ENCODE measurements around the gene GREB1. TPM values are rescaled to one million over a fixed set of nuclear protein-coding genes. Genes with fewer than 3 reads are reported as not detected.

GREB1 gene
- total RNA-seq, 1 donor from 2014 or later: 0.23 TPM

DNA sequence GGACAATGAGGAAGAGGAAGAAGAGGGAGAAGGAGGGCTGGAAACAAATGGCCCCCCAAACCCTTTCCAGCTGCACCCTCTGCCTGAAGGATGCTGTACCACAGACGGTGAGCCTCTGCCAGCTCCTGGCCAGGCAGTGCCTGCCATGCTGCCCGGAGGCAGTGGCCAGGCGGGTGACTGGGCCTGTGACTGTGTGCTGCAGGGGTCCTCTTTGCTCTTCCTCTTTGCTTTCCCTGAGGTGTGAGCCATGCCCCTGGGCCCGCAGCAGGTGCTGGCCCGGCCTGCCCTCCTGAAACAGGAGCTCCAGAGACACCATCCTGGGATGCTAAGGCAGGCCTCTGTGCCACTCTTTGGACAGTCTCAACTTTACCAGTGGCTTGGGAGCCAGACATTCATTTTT, 28.6 kb downstream of the GREB1 start:
- Mint-ChIP-seq H3K36me3 (ENCODE audit: low read depth) (no peaks in the 10 kb centered on the region), H3K9me3 (no peaks in the 10 kb centered on the region), H3K27me3 (ENCODE audit: low read depth) (peaks cover 6% of the 10 kb centered on the region)

GRCh38 chr2:11563784-11564666, 30.2 kb downstream of the GREB1 start:
- no peaks in the 10 kb centered on the region for H3K36me3 Mint-ChIP-seq (ENCODE audit: low read depth)
- DNase-seq (ENCODE audit: low spot score): no peak
- intact Hi-C loops (cut with micrococcal nuclease): no loop called here
- no peak overlapping the region for H3K27ac Mint-ChIP-seq
- H3K4me1 Mint-ChIP-seq (ENCODE audit: low read depth): no peaks in the 10 kb centered on the region
- no peaks in the 10 kb centered on the region for H3K9me3 Mint-ChIP-seq
- H3K27me3 Mint-ChIP-seq (ENCODE audit: low read depth): no peaks in the 10 kb centered on the region
- H3K4me3 Mint-ChIP-seq (ENCODE audit: low read depth): no peak overlapping the region

More for the DNA sequence above, 28.6 kb downstream of the GREB1 start:
- DNase-seq (ENCODE audit: low spot score): no peak
- Mint-ChIP-seq H3K4me3 (ENCODE audit: low read depth) (no peak overlapping the region), H3K4me1 (ENCODE audit: low read depth) (no peaks in the 10 kb centered on the region), H3K27ac (no peak overlapping the region)
- intact Hi-C loops (cut with micrococcal nuclease): no loop called here

GRCh38 chr2:11564816-11565567, 31.1 kb downstream of the GREB1 start:
- intact Hi-C loops (cut with micrococcal nuclease): no loop called here
- no peaks in the 10 kb centered on the region for H3K9me3 Mint-ChIP-seq
- no peak for DNase-seq (ENCODE audit: low spot score)
- no peak overlapping the region for H3K27ac Mint-ChIP-seq
- H3K4me3 Mint-ChIP-seq (ENCODE audit: low read depth): no peak overlapping the region
- H3K27me3 Mint-ChIP-seq (ENCODE audit: low read depth): no peaks in the 10 kb centered on the region
- H3K36me3 Mint-ChIP-seq (ENCODE audit: low read depth): no peaks in the 10 kb centered on the region
- no peaks in the 10 kb centered on the region for H3K4me1 Mint-ChIP-seq (ENCODE audit: low read depth)

- Mint-ChIP-seq H3K4me1 (ENCODE audit: low read depth) (no peaks in the 10 kb centered on the region), H3K27ac (no peak overlapping the region), H3K9me3 (no peaks in the 10 kb centered on the region), H3K27me3 (ENCODE audit: low read depth) (no peaks in the 10 kb centered on the region), H3K36me3 (ENCODE audit: low read depth) (no peaks in the 10 kb centered on the region), H3K4me3 (ENCODE audit: low read depth) (no peak overlapping the region)
- intact Hi-C loops (cut with micrococcal nuclease): no loop called here
- DNase-seq (ENCODE audit: low spot score): no peak
Measured at GRCh38 chr2:11566383-11566782, 32.5 kb downstream of the GREB1 start.

- H3K27me3 Mint-ChIP-seq (ENCODE audit: low read depth): no peaks in the 10 kb centered on the region
- H3K9me3 Mint-ChIP-seq: no peaks in the 10 kb centered on the region
- DNase-seq (ENCODE audit: low spot score): no peak
- no peak overlapping the region for H3K27ac Mint-ChIP-seq
- H3K4me1 Mint-ChIP-seq (ENCODE audit: low read depth): no peaks in the 10 kb centered on the region
- no peaks in the 10 kb centered on the region for H3K36me3 Mint-ChIP-seq (ENCODE audit: low read depth)
- intact Hi-C loops (cut with micrococcal nuclease): no loop called here
- no peak overlapping the region for H3K4me3 Mint-ChIP-seq (ENCODE audit: low read depth)
Measured at GRCh38 chr2:11567631-11568031, 33.8 kb downstream of the GREB1 start.

DNA sequence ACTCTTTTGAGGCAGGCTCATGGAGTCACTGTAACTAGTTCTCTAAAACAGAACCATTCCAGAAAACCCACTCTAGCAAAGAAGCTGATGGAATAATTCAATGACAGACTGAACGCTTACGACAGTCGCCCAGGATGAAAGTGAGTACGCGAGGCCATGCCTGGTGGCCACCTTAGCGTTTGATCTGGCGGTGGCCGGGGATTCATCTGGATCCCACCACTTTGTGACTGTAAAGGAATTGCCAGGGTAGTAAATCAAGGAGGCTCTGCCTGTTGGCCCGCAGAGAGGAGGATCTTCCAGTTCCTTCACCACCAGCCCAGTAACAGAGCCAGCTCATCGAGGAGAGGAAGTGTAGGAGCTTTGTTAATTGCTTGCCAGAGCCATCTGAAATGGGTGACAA, 34.6 kb downstream of the GREB1 start:
- Mint-ChIP-seq H3K27ac (no peak overlapping the region), H3K9me3 (no peaks in the 10 kb centered on the region), H3K27me3 (ENCODE audit: low read depth) (no peaks in the 10 kb centered on the region), H3K36me3 (ENCODE audit: low read depth) (no peaks in the 10 kb centered on the region), H3K4me1 (ENCODE audit: low read depth) (no peaks in the 10 kb centered on the region), H3K4me3 (ENCODE audit: low read depth) (no peak overlapping the region)
- intact Hi-C loops (cut with micrococcal nuclease): no loop called here
- no peak for DNase-seq (ENCODE audit: low spot score)

GRCh38 chr2:11569636-11570035, 35.8 kb downstream of the GREB1 start:
- intact Hi-C loops (cut with micrococcal nuclease): no loop called here
- H3K9me3 Mint-ChIP-seq: no peaks in the 10 kb centered on the region
- H3K27me3 Mint-ChIP-seq (ENCODE audit: low read depth): no peaks in the 10 kb centered on the region
- no peak for DNase-seq (ENCODE audit: low spot score)
- H3K36me3 Mint-ChIP-seq (ENCODE audit: low read depth): no peaks in the 10 kb centered on the region
- no peak overlapping the region for H3K4me3 Mint-ChIP-seq (ENCODE audit: low read depth)
- no peaks in the 10 kb centered on the region for H3K4me1 Mint-ChIP-seq (ENCODE audit: low read depth)
- H3K27ac Mint-ChIP-seq: no peak overlapping the region

- no peaks in the 10 kb centered on the region for H3K9me3 Mint-ChIP-seq
- H3K4me3 Mint-ChIP-seq (ENCODE audit: low read depth): no peak overlapping the region
- H3K27ac Mint-ChIP-seq: no peak overlapping the region
- no peaks in the 10 kb centered on the region for H3K27me3 Mint-ChIP-seq (ENCODE audit: low read depth)
- intact Hi-C loops (cut with micrococcal nuclease): no loop called here
- H3K36me3 Mint-ChIP-seq (ENCODE audit: low read depth): no peaks in the 10 kb centered on the region
- DNase-seq (ENCODE audit: low spot score): no peak
- H3K4me1 Mint-ChIP-seq (ENCODE audit: low read depth): no peaks in the 10 kb centered on the region
Measured at GRCh38 chr2:11571170-11571569, 37.3 kb downstream of the GREB1 start.

- Mint-ChIP-seq H3K27ac (no peak overlapping the region), H3K4me3 (ENCODE audit: low read depth) (no peak overlapping the region), H3K9me3 (no peaks in the 10 kb centered on the region), H3K36me3 (ENCODE audit: low read depth) (no peaks in the 10 kb centered on the region), H3K27me3 (ENCODE audit: low read depth) (no peaks in the 10 kb centered on the region), H3K4me1 (ENCODE audit: low read depth) (no peaks in the 10 kb centered on the region)
- intact Hi-C loops (cut with micrococcal nuclease): no loop called here
- DNase-seq (ENCODE audit: low spot score): no peak
Measured at GRCh38 chr2:11572996-11573395, 39.2 kb downstream of the GREB1 start.

DNA sequence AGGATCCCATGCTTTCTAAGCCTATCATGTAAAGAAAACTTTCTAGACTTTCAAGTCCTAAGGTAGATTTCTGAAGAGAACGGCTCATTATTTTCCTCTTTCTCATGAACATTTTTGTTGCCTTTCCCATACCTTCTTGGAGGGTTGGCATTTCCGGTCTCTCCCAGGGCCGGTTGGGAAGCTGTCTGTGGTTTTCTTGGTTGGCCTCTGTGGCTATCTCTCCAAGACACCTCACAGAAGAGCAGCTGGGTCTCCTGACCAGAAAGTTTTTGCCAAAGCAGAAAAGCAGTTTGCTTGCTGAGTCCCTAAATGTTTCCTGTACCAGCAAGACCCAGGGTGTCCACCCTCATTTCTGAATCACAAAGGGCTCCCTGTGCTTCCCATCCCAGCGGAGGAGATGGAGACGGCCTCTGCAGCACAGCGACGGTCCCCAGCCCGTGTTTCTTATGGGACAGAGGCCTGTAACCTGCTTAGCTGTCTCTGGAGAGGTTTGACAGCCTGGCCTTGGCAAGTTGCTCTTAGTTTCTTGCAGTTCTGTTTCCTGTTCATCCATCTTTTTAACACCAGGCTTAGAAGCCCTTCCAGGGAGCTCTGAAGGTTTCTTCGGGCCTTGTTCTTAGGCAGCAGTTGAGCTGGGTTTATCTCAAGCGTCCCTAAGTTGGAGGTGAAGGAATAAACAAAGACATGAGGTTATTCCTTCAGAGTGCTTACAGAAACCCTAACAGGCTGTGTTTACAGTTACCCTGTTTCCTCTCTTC, 39.8 kb downstream of the GREB1 start:
- H3K27me3 Mint-ChIP-seq (ENCODE audit: low read depth): no peaks in the 10 kb centered on the region
- no peaks in the 10 kb centered on the region for H3K36me3 Mint-ChIP-seq (ENCODE audit: low read depth)
- no peak overlapping the region for H3K4me3 Mint-ChIP-seq (ENCODE audit: low read depth)
- no peak for DNase-seq (ENCODE audit: low spot score)
- no peaks in the 10 kb centered on the region for H3K9me3 Mint-ChIP-seq
- intact Hi-C loops (cut with micrococcal nuclease): no loop called here
- H3K4me1 Mint-ChIP-seq (ENCODE audit: low read depth): no peaks in the 10 kb centered on the region
- H3K27ac Mint-ChIP-seq: no peak overlapping the region

GRCh38 chr2:11574176-11575046, 40.6 kb downstream of the GREB1 start:
- no peaks in the 10 kb centered on the region for H3K9me3 Mint-ChIP-seq
- intact Hi-C loops (cut with micrococcal nuclease): no loop called here
- no peaks in the 10 kb centered on the region for H3K27me3 Mint-ChIP-seq (ENCODE audit: low read depth)
- no peak overlapping the region for H3K4me3 Mint-ChIP-seq (ENCODE audit: low read depth)
- H3K36me3 Mint-ChIP-seq (ENCODE audit: low read depth): no peaks in the 10 kb centered on the region
- DNase-seq (ENCODE audit: low spot score): no peak
- no peak overlapping the region for H3K27ac Mint-ChIP-seq
- no peaks in the 10 kb centered on the region for H3K4me1 Mint-ChIP-seq (ENCODE audit: low read depth)

GRCh38 chr2:11576398-11576797, 42.6 kb downstream of the GREB1 start:
- Mint-ChIP-seq H3K4me1 (ENCODE audit: low read depth) (no peaks in the 10 kb centered on the region), H3K36me3 (ENCODE audit: low read depth) (no peaks in the 10 kb centered on the region), H3K27me3 (ENCODE audit: low read depth) (no peaks in the 10 kb centered on the region), H3K4me3 (ENCODE audit: low read depth) (no peak overlapping the region), H3K9me3 (no peaks in the 10 kb centered on the region), H3K27ac (no peak overlapping the region)
- intact Hi-C loops (cut with micrococcal nuclease): no loop called here
- DNase-seq (ENCODE audit: low spot score): no peak
